Eye (tissue), 1 donor: ENCODE measurements around the gene SYCN.
"Not testable (repeated sequence)": the region's sequence is repeated elsewhere in the genome, so short reads cannot be mapped to it uniquely, and the experiment has no call there.

ENCODE experiments used
- DNase-seq: peaks from one replicate; pipeline ENCODE4 v3.0.0-alpha.2; 2015

The SYCN gene

GRCh38 chr19:39203372-39204341, at the start of gene SYCN:
TSS of gene SYCN (minus strand) at chr19:39204263. CDS start at chr19:39204254, 9 bp downstream.
- no peak for DNase-seq

GRCh38 chr19:39253374-39254149, 49.5 kb upstream of the SYCN start:
- no peak for DNase-seq

GRCh38 chr19:39252458-39252857, 48.4 kb upstream of the SYCN start:
- no peak for DNase-seq

GRCh38 chr19:39251846-39252245, 47.8 kb upstream of the SYCN start:
- no peak for DNase-seq

- DNase-seq = no peak
These were observed 47.0 kb upstream of the SYCN start for GRCh38 chr19:39251081-39251480.

GRCh38 chr19:39248806-39249205, 44.7 kb upstream of the SYCN start, which contains the start of gene IFNL4:
TSS of gene IFNL4 (minus strand) at chr19:39248856.
- DNase-seq = no peak

- peak; percentile 62 for DNase-seq
These were observed 43.9 kb upstream of the SYCN start for GRCh38 chr19:39247701-39248664.

GRCh38 chr19:39246951-39247669, 43.0 kb upstream of the SYCN start:
- peak; percentile 65 for DNase-seq

- not testable (repeated sequence) for DNase-seq
These were observed 41.1 kb upstream of the SYCN start for GRCh38 chr19:39245166-39245565.

GRCh38 chr19:39244410-39245100, 40.5 kb upstream of the SYCN start, which contains the start of gene IFNL3:
TSS of gene IFNL3 (minus strand) at chr19:39245006. CDS start at chr19:39244967, 39 bp downstream.
- DNase-seq = not testable (repeated sequence)

GRCh38 chr19:39243741-39244140, 39.7 kb upstream of the SYCN start:
- DNase-seq = not testable (repeated sequence)

- DNase-seq = no peak
These were observed 36.4 kb upstream of the SYCN start for GRCh38 chr19:39240421-39240820.

GRCh38 chr19:39238944-39239343, 34.9 kb upstream of the SYCN start:
- no peak for DNase-seq

GRCh38 chr19:39238209-39238608, 34.1 kb upstream of the SYCN start:
- DNase-seq = no peak

- DNase-seq = no peak
These were observed 33.4 kb upstream of the SYCN start for GRCh38 chr19:39237200-39238184.

- no peak for DNase-seq
These were observed 32.5 kb upstream of the SYCN start for GRCh38 chr19:39236527-39236926.

GRCh38 chr19:39232708-39233107, 28.6 kb upstream of the SYCN start:
- DNase-seq = no peak

GRCh38 chr19:39230096-39230764, 26.2 kb upstream of the SYCN start:
- DNase-seq = no peak

GRCh38 chr19:39224910-39225309, 20.8 kb upstream of the SYCN start:
- DNase-seq = no peak
